HG03097 (cell line): ENCODE data around the gene SEPTIN3.
"Not testable (repeated sequence)": the region's sequence is repeated elsewhere in the genome, so short reads cannot be mapped to it uniquely, and the experiment has no call there.

Experiments
- ATAC-seq: cut with Tn5 transposase; IDR thresholded peaks from one replicate; pipeline ENCODE4 v1.9.1; 2021; ENCODE audit not compliant: unreplicated experiment, low FRiP score

The SEPTIN3 gene

DNA sequence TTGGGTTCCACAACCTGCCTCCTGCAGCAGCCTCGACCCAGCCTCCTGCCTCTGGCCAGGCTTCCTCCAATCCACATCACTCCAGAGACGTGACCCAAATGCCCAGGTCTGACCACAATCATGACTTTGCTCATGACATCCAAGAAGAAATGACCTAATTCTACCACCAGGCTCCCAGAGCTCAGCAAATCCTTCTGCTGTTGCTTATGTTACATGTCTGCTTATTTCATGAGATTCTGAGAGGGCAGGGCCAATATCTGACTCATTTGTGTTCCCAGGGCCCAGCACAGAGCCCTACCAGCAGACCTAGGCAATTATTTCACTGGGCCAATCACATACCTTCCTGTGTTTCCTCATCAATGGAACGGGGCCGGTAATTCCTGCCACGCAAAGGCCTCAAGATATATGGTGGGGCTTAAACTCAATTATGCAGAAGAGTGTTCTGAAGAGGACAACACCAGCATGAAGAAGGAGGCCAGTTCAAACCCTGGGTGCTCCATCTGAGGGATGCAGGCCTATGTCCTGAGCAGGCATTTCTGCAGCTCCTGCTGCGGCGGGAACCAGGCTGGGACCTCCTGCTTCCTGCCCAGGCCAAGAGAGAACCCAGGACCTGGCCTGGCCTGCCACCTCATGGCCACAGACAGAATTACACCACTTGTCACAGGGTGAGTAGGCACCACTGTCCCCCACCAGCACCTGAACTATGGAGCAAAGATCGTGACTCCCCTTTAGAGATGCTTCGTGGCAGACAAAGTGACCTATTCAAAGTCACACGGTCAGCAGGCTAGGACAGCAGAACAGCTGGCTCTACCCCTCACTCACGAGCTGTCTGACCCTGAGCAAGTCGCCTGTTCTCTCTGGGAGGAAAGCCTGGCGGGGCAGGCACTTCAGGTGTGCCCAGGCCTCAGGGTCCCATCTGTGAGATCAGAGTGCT, 28.1 kb upstream of the SEPTIN3 start:
- peak; percentile 33 for ATAC-seq

DNA sequence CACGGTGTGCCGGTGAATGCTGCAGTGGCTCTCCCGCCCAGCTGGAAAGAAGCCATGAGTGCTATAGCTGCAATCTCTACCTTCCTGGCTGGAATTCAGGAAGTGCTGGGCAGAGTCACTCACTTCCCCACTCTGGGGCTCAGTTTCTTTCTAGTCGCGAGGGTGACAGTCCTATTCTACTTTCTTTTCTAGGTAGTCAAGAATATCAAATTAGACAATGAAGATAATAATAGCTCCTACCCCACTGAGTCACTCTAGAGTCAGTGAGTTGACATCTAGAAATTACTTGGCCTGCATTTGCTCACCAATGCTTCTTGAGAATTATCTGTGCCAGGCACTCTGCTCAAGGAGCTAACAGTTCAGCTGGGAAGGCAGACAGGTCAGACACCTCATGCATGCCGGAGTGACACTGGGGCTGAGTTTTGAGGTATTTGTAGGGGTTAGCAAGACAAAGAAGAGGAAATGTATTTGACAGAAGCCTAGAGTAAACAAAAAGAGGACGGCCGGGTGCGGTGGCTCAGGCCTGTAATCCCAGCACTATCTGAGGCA, 25.5 kb upstream of the SEPTIN3 start:
- no peak for ATAC-seq

DNA sequence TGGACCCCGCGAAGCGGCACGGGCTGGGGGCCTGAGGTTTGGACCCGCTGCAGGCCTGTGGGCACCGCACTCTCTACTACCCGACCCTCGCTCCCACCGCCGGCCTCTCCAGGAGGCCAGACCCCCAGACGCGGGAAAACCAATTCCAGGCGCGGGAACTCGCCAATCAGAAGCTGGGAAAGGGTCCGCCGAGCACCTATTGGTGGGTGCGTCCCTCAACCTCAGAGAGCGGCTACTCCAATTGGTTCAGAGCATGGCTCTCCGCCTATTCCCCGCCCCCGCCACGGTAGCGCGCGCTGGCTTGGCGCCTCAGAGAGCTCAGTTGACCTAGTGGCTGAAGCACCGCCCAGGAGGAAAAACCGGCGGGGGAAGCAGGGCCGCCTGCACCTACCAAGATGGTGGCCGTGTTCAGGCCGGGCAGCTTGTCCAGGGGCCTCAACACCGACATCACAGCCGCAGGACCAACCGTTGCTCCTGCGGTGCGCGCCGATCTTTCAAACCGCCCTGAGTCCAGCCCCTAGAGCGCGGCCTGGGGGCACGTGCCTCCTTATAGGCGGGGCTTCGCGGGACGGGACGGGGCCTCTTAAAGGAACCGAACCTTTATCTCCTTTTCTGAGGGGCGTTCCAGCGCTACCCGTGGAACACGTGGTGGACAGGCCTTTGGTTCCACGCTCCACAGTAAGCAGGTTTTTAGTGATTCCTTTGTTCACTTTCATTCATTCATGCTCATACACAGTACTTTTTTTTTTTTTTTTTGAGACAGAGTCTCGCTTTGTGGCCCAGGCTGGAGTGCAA, 22.4 kb upstream of the SEPTIN3 start, which contains the start of gene CENPM:
Gene CENPM, minus strand, starts transcription at position 524 of the 795 bp plus-strand sequence. Its CDS starts 76 bp downstream, at position 448.
- ATAC-seq = peak; percentile 61

DNA sequence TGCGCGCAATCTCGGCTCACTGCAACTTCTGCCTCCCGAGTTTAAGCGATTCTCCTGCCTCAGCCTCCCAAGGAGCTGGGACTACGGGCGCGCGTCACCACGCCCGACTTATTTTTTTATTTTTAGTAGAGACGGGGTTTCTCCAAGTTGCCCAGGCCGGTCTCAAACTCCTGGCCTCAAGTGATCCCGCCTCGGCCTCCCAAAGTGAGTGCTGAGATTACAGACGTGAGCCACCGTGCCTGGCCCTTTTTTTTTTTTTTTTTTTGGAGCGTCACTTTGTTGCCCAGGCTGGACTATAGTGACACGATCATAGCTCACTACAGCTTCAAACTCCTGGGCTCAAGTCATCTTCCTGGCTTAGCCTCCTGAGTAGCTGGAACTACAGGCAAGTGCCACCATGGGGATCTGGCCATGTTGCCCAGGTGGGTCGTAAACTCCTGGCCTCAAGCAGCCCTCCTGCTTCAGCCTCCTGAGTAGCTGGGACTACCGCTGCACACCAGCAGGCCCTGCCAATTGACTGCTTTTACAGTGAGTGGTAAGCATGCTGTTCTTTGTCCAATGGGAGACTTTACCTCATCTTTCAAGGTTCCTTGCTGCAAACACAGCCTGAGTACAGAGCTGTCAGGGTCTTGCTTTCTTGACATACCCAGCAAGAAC, 21.7 kb upstream of the SEPTIN3 start:
- ATAC-seq = no peak

DNA sequence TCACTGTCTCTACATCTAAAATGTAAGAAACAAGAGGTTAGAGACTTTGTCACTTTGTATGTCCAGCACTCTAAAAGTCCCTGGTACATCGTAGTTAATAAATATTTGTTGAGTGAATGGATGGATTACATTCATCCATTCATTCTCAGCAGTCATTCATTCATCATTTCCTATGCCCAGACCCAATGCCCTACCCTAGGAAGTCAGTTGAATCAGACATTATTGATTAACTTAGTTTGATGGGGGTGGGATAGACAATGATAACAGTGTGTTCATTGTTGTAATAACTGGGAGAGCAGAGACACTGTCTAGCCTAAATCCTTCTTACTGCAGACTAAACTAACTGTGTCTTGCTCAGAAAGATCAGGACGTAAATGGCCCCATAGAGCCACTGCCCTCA, 21.1 kb upstream of the SEPTIN3 start:
- ATAC-seq = no peak

DNA sequence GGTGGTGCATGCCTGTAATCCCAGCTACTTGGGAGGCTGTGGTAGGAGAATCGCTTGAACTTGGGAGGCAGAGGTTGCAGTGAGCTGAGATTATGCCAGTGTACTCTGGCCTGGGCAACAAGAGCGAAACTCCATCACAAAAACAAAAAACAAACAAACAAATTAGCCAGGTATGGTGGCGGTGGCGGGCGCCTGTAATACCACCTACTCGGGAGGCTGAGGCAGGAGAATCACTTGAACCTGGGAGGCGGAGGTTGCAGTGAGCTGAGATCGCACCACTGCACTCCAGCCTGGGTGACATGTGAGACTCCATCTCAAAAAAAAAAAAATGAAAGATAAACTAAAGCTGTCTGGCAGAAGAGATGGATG, 20.3 kb upstream of the SEPTIN3 start:
- ATAC-seq = not testable (repeated sequence)

DNA sequence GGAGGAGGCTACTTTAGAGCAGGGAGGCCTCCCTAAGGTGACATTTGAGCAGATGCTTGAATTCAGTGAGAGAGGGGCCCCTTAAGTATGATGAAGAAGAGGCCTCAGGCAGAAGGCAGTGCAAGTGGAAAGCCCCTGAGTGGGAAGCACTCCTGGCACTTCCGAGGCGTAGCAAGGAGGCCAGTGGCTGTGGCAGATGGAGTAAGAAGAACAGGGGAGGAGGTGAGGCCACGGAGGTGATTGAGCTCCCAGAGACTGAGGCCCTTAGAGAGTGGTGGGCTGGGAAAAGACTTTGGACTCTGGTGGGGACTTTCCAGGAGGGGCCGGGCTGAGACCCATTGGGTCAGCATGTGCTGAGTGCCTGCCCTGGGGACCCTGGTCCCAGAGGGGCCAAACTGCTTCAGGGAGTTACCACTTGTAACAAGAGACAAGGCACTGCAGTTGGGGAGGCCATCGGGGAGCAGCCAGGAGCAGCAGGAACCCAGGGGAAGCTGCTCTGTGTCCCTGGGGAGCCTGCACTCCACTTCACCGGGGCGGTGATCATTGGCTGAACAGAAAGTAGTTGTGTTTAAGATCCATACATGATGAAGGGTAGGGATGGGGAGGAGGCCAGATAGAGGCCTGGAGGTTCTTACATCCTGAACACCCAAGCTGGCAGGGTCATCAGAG, 19.8 kb upstream of the SEPTIN3 start:
- ATAC-seq = no peak

DNA sequence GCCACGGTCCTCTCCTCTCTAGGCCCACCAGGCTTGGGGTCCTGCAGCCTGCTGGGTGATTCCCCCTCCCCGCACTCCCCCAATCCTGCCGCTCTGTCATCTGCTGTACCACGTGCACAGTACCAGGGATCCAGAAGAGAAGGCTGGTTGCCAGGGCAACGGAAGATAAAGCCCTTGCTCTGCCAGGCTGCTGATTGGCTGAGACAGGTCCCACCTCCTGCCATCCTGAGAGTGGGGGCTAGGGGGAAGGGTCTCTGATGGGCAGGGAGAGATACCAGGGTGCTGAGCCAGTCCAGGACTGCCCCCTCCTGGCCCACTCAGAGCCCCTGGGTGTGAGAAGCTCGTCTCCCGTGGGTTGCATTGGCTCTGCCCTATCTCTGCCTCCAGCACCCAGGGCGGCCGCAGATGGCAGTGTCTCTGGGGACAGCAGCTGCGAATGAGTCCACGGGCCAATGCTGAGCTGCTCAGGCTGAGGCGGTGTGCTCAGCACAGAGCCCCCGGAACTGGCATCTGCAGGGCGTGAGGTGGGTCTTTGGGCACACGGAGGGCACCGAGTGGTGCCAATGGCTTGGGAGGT, 17.3 kb upstream of the SEPTIN3 start, which contains the start of gene SMIM45:
Gene SMIM45, plus strand, starts transcription at position 253 of the 577 bp plus-strand sequence.
- ATAC-seq = no peak

DNA sequence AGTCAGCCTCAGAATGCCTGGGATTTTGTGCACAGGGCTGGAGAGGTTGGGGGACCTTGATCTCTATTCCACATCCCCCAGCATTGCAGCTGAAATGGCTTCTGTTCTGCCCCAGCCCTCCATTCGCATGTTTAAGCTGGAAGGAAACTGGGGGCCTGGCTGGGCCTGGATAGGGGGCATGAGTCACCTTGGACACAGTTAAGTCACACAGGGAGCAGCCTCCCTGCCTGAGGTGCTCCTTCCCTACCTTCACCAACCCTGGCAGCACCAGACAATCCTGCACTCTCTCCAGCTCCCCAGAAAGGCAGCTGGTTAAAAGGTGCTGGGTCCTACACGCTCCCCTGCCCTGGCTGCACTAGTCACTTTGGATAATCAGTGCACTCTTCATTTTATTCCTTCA, 16.5 kb upstream of the SEPTIN3 start:
- ATAC-seq = no peak

DNA sequence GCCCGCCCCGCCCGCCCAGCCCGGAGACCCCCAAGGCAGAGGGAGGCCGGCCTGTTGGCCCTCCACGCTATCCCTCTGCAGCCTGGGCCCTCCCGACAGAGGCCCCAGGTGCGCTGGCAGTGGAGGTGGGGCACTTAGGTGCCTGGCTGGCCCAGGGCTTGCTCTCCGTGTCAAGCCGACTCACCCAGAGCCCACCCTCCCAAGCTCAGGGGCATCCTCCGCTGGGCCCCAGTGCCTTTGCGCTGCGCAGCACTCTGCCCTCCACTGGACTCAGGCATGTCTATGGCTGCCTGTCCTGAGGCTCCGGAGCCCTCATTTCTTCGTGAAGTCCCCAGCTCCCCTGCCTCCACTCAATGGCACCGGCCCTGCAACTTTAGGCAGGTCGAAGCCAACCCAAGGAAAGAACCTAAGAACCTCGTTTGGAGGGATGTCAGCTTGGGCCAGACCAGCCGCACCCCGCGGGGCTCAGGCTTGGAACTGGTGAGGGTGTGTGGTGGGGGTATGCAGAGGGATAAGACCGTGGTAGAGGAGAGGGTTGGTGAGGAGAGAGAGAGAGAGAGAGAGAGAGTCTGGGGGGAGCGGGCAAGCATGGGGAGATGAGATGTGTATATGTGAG, 11.2 kb upstream of the SEPTIN3 start:
- ATAC-seq = peak; percentile 20

DNA sequence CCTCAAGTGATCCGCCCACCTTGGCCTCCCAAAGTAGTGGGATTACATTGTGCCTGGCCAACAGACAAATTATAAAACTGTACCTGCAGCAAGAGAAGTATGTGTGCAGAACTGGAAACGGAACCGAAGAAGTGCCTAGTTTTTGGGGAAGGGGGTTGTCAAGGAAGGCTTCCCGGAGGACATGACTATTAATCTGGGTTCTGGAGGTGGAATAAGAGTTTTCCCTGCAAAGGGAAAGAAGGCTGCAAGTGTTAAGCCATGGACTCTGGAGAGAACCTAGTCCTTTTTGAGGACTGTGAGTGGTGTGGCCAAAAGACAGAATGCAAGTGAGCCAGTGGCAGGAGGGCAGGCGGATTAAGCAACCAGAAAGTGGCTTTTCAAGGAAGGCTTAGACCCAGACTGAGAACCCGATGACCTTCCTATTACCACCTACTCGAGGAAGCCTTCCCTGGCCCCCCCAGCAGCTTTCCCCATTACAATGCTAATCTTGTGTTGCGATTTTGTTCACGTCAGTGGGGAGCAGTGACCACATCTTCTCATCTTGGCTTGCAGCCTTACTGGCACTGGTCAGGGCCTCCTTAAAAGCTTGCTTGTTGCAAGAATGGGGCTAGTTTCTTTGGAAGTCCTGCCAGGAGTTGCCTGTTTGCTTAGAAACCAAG, 5.7 kb upstream of the SEPTIN3 start:
- no peak for ATAC-seq

DNA sequence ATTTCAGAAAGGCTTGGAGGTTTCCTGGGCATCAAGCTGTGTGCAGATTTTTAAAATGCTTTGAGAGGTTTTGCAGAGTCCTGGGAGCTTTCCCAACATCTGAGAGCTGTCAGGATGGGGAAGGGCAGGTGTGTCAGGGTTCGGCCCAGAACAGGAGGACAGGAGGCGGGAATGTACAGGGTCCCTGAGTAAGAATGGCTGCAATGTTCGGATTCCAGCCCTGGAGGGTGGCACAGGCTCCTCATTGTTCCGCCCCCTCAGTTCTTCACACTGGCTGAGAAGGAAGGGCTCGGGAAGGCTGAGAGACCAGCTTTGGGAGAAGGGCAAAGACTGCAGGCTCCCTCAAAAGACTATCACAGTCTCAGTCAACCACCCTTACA, 5.1 kb upstream of the SEPTIN3 start:
- no peak for ATAC-seq

DNA sequence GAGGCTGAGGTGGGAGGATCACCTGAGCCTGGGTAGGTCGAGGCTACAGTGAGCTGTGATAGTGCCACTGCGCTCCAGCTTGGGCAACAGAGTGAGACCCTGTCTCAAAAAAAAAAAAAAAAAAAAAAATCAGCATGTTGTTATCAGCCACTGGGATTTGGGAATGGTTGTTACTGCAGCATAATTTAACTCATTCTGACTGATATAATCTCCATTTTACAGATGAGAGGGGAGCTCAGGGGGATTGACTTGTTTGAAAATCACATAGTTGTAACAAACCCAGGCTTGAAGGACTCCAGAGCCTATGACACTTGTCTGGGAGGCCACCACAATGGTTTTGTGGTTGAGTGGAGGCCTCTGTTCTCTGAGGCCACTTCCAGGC, 3.0 kb upstream of the SEPTIN3 start:
- no peak for ATAC-seq

DNA sequence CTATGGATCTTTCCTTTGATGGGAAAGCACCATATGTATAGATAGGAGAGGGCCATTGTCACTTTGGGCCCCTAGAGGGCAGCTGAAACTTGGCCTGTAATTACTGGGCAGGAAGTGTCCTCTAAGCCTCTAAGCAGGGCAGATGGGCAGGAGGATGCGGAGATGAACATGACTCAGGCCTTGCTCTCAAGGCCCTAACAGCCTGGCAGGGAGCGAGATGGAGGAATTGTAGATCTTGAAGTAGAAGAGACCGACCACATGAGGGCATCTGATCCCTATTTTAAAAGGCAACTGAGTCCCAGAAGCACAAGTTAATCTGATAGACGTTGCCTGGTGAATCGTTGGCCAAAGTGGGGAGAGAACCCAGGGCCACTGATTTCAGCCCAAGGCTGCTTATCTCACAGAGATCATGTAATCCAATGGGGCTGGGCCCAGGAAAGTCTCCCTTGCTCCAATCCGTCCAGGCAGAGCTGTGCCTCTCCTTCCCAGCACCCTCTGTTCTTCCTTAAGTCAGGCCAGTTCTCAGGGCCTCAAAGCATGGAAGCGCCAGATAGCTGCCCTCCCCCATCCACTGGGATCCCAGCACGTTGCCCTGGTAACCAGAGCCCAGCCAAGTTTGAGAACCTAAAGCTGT, 2.5 kb upstream of the SEPTIN3 start:
- no peak for ATAC-seq

DNA sequence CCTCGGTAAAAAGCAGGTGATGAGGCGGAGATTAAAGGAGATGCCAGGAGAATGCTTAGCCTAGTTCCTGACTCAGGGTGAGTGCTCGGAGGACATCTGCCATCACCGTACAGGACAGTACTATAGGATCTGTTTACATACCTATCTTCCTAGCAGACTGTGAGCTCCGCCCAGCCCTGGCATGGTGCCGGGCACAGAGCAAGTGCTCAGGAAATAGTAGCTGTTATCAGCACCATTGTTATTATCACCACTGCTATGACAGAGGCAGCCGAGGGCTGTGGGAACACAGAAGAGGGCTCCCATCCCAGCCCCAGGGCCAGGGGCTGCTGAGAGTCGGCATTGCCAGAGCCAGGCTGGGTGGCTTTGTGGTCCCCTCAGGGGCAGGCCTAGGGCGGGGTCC, 642 bp upstream of the SEPTIN3 start:
- no peak for ATAC-seq

DNA sequence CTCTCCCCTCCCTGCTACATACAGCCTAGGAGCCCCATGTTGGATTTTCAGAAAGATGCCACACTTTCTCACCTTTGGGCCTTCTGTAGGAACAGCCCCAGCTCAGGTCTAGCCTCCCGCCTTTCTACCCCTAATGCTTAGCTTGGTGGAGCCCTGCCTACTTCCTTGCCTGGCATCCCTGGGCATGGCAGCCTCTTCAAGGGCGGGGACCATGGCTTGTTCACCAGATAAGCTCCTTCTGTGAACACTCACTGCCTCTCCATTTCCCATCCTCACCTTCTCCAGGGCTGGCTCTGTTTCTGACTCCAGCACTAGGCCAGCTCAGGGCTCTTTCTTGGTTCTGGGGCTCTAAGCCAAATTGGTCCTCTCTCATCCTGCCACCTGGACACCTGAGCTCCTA, 1.4 kb downstream of the SEPTIN3 start:
- ATAC-seq = no peak

DNA sequence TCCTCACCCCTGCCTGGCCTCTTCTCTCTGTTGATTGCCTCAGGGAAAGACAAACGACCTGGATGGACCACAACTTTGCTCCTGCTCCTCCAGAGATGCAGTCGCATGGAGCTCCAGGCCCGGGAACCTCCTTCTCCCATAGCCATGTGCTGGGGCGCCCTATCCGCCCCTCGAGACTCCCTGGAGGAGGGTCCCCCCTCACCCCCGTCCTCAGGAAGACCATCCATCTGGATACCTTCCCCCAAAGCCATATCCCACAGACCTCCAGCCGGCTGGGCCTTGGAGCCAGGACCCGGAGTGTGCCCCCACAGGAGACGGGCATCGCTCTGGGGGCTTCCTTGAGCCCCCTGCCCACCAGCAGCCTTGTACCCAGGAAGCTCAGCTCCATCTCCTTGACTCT, 2.2 kb downstream of the SEPTIN3 start:
- ATAC-seq = no peak

DNA sequence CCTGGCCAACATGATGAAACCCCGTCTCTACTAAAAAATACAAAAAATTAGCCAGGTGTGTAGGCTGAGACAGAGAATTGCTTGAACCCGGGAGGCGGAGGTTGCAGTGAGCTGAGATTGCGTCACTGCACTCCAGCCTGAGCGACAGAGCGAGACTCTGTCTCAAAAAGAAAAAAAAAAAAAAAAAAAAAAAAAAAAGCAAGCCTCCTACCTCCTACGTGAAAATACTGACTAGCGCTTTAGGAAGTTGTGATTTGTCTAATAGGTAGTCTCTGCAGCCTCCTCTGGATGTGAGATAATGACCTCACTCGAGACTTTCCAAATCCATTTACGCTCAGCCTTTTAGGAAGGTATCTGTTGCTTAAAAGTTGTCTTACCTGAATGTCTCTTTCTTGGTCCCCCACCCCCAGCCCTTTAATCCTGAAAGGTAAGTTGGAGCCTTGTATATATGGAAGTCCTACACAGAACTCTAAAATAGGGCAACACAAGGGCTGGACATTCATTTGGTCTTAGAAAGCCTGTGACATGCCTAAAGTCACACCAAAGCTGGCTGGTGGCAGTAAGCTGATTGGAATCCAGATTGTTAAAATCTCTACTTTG, 5.5 kb downstream of the SEPTIN3 start:
- no peak for ATAC-seq
